Liver (tissue), 9 donors: ENCODE data around the gene NOVA2. TPM values are rescaled to one million over a fixed set of nuclear protein-coding genes. Genes with fewer than 3 reads are reported as not detected.

ENCODE experiments used
- DNase-seq: peaks from one replicate; pipeline ENCODE4 v3.0.0-alpha.2; 2017; ENCODE audit warnings: low spot score
- H3K27ac ChIP-seq, 2 donors: one replicate each; pipeline ENCODE4 v1.7.0; 2013; ENCODE audit warnings: inconsistent platforms in 2 of 2, low read length in 2 of 2, control low read depth in 1 of 2, low read depth in 1 of 2, mild to moderate bottlenecking in 1 of 2
- H3K27me3 ChIP-seq, 4 donors: one replicate each; pipeline versions ENCODE4 v1.6.1 to v1.7.0; 2013; ENCODE audit warnings: low read length in 3 of 4, inconsistent platforms in 1 of 4, mild to moderate bottlenecking in 1 of 4, moderate library complexity in 1 of 4; ENCODE audit not compliant: control insufficient read depth in 4 of 4, insufficient read depth in 4 of 4
- H3K36me3 ChIP-seq, 4 donors: one replicate each; pipeline versions ENCODE4 v1.6.1 to v1.7.0; 2013; ENCODE audit warnings: low read length in 3 of 4, mild to moderate bottlenecking in 3 of 4, low read depth in 1 of 4, moderate library complexity in 1 of 4; ENCODE audit not compliant: control insufficient read depth in 4 of 4, insufficient read depth in 3 of 4
- H3K4me1 ChIP-seq, 4 donors: one replicate each; pipeline versions ENCODE4 v1.6.1 to v1.7.0; 2013; ENCODE audit warnings: low read length in 3 of 4, mild to moderate bottlenecking in 3 of 4, moderate library complexity in 1 of 4; ENCODE audit not compliant: control insufficient read depth in 4 of 4, insufficient read depth in 4 of 4
- H3K4me3 ChIP-seq, 3 donors: one replicate each; pipeline versions ENCODE4 v1.6.1 to v1.7.0; 2013; ENCODE audit warnings: low read length in 3 of 3, control low read depth in 1 of 3, low read depth in 1 of 3, mild to moderate bottlenecking in 1 of 3
- H3K9ac ChIP-seq, 2 donors: one replicate each; pipeline ENCODE4 v1.7.0; 2013; ENCODE audit warnings: low read length in 2 of 2, mild to moderate bottlenecking in 2 of 2, moderate library complexity in 2 of 2, control low read depth in 1 of 2, low read depth in 1 of 2
- H3K9me3 ChIP-seq, 4 donors: one replicate each; pipeline versions ENCODE4 v1.6.1 to v1.7.0; 2013; ENCODE audit warnings: low read length in 3 of 4; ENCODE audit not compliant: control insufficient read depth in 4 of 4
- EGR1 ChIP-seq, 2 donors: IDR thresholded peaks; 2 replicates each; pipeline ENCODE4 v1.6.1; 2016 to 2018; ENCODE audit warnings: antibody characterized with exemption in 2 of 2, low read depth in 2 of 2
- FOXA1 ChIP-seq: IDR thresholded peaks from 2 replicates; pipeline ENCODE4 v1.6.1; 2016; ENCODE audit warnings: antibody characterized with exemption
- FOXA2 ChIP-seq: IDR thresholded peaks from 2 replicates; pipeline ENCODE4 v1.6.1; 2016; ENCODE audit warnings: antibody characterized with exemption
- GABPA ChIP-seq, 2 donors: IDR thresholded peaks in 1 of 2; conservative IDR thresholded peaks in 1 of 2; 2 replicates each; pipeline ENCODE4 v1.6.1; 2016; ENCODE audit warnings: antibody characterized with exemption in 2 of 2, mild to moderate bottlenecking in 1 of 2, moderate library complexity in 1 of 2
- HNF4A ChIP-seq, 2 donors: conservative IDR thresholded peaks; 2 replicates each; pipeline ENCODE4 v1.6.1; 2016; ENCODE audit warnings: antibody characterized with exemption in 2 of 2, mild to moderate bottlenecking in 2 of 2
- HNF4G ChIP-seq: IDR thresholded peaks from 2 replicates; pipeline ENCODE4 v1.6.1; 2016; ENCODE audit warnings: antibody characterized with exemption
- JUND ChIP-seq, 2 donors: IDR thresholded peaks; 2 replicates each; pipeline ENCODE4 v1.6.1; 2016; ENCODE audit warnings: antibody characterized with exemption in 2 of 2
- NR2F2 ChIP-seq: IDR thresholded peaks from 2 replicates; pipeline ENCODE4 v1.6.1; 2016; ENCODE audit warnings: antibody characterized with exemption
- RAD21 ChIP-seq, 2 donors: IDR thresholded peaks; 2 replicates each; pipeline ENCODE4 v1.6.1; 2016; ENCODE audit warnings: antibody characterized with exemption in 2 of 2, mild to moderate bottlenecking in 2 of 2
- RXRA ChIP-seq, 2 donors: IDR thresholded peaks; 2 replicates each; pipeline ENCODE4 v1.6.1; 2017 to 2018; ENCODE audit warnings: antibody characterized with exemption in 2 of 2, mild to moderate bottlenecking in 1 of 2
- SP1 ChIP-seq: IDR thresholded peaks from 2 replicates; pipeline ENCODE4 v1.6.1; 2018; ENCODE audit warnings: antibody characterized with exemption, mild to moderate bottlenecking
- TAF1 ChIP-seq: conservative IDR thresholded peaks from 2 replicates; pipeline ENCODE4 v1.6.1; 2016; ENCODE audit warnings: antibody characterized with exemption, mild to moderate bottlenecking
- YY1 ChIP-seq: IDR thresholded peaks from 2 replicates; pipeline ENCODE4 v1.6.1; 2016; ENCODE audit warnings: antibody characterized with exemption, mild to moderate bottlenecking
- WGBS: extraction: QIAGEN DNeasy Blood & Tissue Kit; methylation state at CpG from one replicate; pipeline ENCODE4 v1.1.7; 2013; 5-methylcytosine and 5-hydroxymethylcytosine counted together
- polyA plus RNA-seq, 2 donors: library from polyadenylated mRNA; stranded (reverse) in 1 of 2; unstranded in 1 of 2; fragments of 200-250 nt in 1 of 2; fragments of >200 nt in 1 of 2; fragmentation: Nextera tagmentation in 1 of 2; extraction: Ambion mirVana in 1 of 2; gene quantifications; one replicate each; pipeline versions ENCODE4 v1.2.1 to v1.2.3, GENCODE V29; 2013 to 2015
- total RNA-seq, 2 donors: library from RNA; depleted of rRNA; stranded (reverse); fragments of >200 nt; gene quantifications; one replicate each; pipeline ENCODE4 v1.2.3, GENCODE V29; 2014
- TF ChIP-seq, protein P1 (sequence below): IDR thresholded peaks from 2 replicates; pipeline ENCODE4 v1.6.1; 2016; ENCODE audit warnings: antibody characterized with exemption, mild to moderate bottlenecking
- TF ChIP-seq, protein P2 (sequence below): IDR thresholded peaks from 2 replicates; pipeline ENCODE4 v1.6.1; 2016; ENCODE audit warnings: antibody characterized with exemption
- TF ChIP-seq, protein P3 (sequence below): fragments of 150-350 bp; IDR thresholded peaks from 2 replicates; pipeline ENCODE4 v1.5.1; 2017; ENCODE audit warnings: improper control_type of control experiment, low read depth, low read length; ENCODE audit not compliant: missing input control
- TF ChIP-seq, protein P4 (sequence below): IDR thresholded peaks from 2 replicates; pipeline ENCODE4 v1.6.1; 2016; ENCODE audit warnings: antibody characterized with exemption
- TF ChIP-seq, protein P5 (sequence below): IDR thresholded peaks from 2 replicates; pipeline ENCODE4 v1.6.1; 2016; ENCODE audit warnings: antibody characterized with exemption
- donor health status: healthy.
- donor health status: healthy.
- donor health status: healthy.
- donor health status: healthy.
- donor health status: healthy.

Gene NOVA2
- total and polyA plus RNA-seq, 4 donors: 0.31 to 1.6 (median 0.42) TPM

DNA sequence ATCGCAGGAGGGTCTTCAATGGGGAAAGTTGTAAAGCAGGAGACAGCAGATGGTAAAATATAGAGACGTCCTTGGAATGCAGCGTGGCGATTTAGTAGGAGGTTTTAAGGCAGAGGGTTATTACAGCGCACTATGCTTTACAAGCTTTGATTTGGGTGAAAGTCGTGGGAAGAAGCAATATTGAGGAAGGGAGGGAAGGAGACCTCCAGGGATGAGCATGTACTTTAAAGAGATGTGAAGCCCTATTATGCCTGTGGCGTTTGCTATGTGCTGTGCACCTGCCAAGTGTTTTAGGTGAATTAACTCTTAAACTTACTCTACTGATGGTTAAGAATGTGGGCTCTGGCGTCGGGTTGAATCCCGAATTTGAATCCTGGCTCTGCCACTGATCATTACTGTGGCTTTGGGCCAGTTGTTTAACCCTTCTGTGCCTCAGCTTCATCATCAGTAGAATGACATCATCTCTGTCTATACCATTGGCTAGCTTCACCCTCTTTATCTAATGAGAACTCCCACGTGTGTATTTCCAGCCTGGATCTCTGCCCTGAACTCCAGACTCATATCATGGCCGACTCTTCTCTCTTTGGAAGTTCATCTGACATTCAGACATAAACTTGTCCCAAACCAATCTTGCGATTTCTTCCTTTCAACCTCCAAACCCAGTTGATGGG, 22.2 kb upstream of the NOVA2 start (continued):
- TF ChIP-seq, protein P1, sequence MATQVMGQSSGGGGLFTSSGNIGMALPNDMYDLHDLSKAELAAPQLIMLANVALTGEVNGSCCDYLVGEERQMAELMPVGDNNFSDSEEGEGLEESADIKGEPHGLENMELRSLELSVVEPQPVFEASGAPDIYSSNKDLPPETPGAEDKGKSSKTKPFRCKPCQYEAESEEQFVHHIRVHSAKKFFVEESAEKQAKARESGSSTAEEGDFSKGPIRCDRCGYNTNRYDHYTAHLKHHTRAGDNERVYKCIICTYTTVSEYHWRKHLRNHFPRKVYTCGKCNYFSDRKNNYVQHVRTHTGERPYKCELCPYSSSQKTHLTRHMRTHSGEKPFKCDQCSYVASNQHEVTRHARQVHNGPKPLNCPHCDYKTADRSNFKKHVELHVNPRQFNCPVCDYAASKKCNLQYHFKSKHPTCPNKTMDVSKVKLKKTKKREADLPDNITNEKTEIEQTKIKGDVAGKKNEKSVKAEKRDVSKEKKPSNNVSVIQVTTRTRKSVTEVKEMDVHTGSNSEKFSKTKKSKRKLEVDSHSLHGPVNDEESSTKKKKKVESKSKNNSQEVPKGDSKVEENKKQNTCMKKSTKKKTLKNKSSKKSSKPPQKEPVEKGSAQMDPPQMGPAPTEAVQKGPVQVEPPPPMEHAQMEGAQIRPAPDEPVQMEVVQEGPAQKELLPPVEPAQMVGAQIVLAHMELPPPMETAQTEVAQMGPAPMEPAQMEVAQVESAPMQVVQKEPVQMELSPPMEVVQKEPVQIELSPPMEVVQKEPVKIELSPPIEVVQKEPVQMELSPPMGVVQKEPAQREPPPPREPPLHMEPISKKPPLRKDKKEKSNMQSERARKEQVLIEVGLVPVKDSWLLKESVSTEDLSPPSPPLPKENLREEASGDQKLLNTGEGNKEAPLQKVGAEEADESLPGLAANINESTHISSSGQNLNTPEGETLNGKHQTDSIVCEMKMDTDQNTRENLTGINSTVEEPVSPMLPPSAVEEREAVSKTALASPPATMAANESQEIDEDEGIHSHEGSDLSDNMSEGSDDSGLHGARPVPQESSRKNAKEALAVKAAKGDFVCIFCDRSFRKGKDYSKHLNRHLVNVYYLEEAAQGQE: no peak
- TF ChIP-seq NR2F2: no peak

DNA sequence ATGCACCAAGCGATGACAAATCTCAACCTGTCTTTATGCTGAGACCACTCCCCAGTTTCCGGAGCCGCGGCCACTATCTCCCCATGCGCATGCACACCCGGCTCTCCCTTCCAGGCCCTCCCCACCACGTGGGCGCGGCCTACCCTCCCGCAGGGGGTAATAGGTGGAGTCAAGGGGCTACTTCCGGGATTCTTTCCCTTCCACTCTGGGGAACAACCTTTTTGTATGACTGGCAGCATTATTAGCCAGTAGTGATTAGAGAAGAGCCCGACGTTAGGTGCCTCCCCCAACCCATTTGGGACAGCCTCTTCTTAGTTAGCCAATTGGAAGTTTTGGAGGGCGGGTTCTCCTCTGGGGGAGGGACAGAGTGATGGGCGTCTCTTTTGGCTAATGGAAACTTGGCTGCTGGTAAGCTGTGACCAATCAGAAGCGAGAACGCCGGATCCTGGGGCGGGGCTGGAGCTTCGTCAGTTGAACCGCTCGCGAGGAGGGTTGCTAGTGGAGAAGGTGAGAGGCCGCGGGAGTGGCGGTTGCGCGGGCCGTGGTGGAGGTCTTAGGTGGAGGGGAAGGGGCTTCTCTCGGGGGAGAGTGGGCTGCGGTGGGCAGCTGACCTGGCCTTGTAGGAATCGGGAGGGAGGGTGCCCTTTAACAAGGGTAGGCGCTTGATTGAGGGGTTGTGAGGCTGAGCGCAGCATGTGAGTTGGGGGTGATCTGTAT, 21.5 kb upstream of the NOVA2 start, which contains the start of gene CCDC61:
Gene CCDC61 (plus strand): TSS at position 470 of the 717 bp plus-strand sequence. CDS start 7,552 bp downstream, outside the sequence.
- H3K9me3 ChIP-seq: no peaks in the 10 kb centered on the region
- peak within 1 kb of the TSS; percentile 41 to 69 for H3K27ac ChIP-seq
- peak; percentile 95 for DNase-seq
- no peaks in the 10 kb centered on the region for H3K27me3 ChIP-seq
- peak within 1 kb of the TSS; percentile 61 to 88 for H3K9ac ChIP-seq
- TF ChIP-seq RXRA (IDR thresholded peaks at IDR 0.05): peak; percentile 43
- peak; percentile 72 for TF ChIP-seq TAF1
- no peak for TF ChIP-seq FOXA1
- peak; percentile 68 to 88 for TF ChIP-seq GABPA (IDR thresholded peaks at IDR 0.05 in 1 of 2, conservative IDR thresholded peaks at IDR 0.05 in 1 of 2)
- TF ChIP-seq, protein P2, sequence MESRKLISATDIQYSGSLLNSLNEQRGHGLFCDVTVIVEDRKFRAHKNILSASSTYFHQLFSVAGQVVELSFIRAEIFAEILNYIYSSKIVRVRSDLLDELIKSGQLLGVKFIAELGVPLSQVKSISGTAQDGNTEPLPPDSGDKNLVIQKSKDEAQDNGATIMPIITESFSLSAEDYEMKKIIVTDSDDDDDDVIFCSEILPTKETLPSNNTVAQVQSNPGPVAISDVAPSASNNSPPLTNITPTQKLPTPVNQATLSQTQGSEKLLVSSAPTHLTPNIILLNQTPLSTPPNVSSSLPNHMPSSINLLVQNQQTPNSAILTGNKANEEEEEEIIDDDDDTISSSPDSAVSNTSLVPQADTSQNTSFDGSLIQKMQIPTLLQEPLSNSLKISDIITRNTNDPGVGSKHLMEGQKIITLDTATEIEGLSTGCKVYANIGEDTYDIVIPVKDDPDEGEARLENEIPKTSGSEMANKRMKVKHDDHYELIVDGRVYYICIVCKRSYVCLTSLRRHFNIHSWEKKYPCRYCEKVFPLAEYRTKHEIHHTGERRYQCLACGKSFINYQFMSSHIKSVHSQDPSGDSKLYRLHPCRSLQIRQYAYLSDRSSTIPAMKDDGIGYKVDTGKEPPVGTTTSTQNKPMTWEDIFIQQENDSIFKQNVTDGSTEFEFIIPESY: peak; percentile 58
- TF ChIP-seq RAD21 (IDR thresholded peaks at IDR 0.05): peak; percentile 20 to 24
- TF ChIP-seq HNF4G: no peak
- no peak for TF ChIP-seq HNF4A (conservative IDR thresholded peaks at IDR 0.05)
- TF ChIP-seq, protein P3, sequence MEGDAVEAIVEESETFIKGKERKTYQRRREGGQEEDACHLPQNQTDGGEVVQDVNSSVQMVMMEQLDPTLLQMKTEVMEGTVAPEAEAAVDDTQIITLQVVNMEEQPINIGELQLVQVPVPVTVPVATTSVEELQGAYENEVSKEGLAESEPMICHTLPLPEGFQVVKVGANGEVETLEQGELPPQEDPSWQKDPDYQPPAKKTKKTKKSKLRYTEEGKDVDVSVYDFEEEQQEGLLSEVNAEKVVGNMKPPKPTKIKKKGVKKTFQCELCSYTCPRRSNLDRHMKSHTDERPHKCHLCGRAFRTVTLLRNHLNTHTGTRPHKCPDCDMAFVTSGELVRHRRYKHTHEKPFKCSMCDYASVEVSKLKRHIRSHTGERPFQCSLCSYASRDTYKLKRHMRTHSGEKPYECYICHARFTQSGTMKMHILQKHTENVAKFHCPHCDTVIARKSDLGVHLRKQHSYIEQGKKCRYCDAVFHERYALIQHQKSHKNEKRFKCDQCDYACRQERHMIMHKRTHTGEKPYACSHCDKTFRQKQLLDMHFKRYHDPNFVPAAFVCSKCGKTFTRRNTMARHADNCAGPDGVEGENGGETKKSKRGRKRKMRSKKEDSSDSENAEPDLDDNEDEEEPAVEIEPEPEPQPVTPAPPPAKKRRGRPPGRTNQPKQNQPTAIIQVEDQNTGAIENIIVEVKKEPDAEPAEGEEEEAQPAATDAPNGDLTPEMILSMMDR: no peak
- peak; percentile 52 for TF ChIP-seq YY1
- peak in 1 of 2 donors; percentile 66 for TF ChIP-seq EGR1 (IDR thresholded peaks at IDR 0.05; ENCODE audit: low read depth in 2 of 2)
- TF ChIP-seq, protein P1: no peak
- no peak for TF ChIP-seq JUND (IDR thresholded peaks at IDR 0.05)
- TF ChIP-seq, protein P4, sequence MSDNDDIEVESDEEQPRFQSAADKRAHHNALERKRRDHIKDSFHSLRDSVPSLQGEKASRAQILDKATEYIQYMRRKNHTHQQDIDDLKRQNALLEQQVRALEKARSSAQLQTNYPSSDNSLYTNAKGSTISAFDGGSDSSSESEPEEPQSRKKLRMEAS: peak; percentile 97
- no peak for TF ChIP-seq FOXA2
- TF ChIP-seq, protein P5, sequence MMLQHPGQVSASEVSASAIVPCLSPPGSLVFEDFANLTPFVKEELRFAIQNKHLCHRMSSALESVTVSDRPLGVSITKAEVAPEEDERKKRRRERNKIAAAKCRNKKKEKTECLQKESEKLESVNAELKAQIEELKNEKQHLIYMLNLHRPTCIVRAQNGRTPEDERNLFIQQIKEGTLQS: no peak
- peak; percentile 78 for TF ChIP-seq NR2F2
- peak; percentile 100 for TF ChIP-seq SP1
- H3K36me3 ChIP-seq: no peaks in the 10 kb centered on the region
- under 1% methylated on average over 34 of the region's 34 CpGs for WGBS
- H3K4me3 ChIP-seq: peak within 1 kb of the TSS; percentile 61 to 95 (median 77)
- peaks cover 0 to 12% (median 8%) of the 10 kb centered on the region in 4 donors for H3K4me1 ChIP-seq
